Measurements from ENCODE around the gene EFHD2. TPM values are rescaled to one million over a fixed set of nuclear protein-coding genes. Genes with fewer than 3 reads are reported as not detected.

Gene EFHD2
- total RNA-seq, 4 donors from 2014 or later: 12.1 to 32.5 (median 20.4) TPM

DNA sequence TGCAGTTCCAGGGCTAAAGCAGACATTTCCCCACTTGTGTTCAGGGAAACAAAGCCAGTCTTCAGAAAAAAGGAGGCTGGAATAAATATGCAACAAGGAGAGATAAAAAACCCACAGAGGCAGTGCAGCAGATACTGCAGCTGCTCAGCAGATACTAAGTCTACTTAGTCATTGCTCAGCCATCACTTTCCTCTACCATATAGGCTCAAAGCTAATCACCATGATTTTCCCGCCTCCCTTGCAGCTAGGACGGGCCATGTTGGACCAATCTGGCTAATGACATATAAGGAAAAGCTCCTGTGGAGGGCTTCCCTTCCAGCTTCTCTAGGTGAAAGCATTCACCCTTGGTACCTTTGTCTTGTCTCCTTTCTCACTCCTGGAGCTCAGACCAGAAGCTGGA, 10.0 kb upstream of the EFHD2 start:
- Histone ChIP-seq H3K27me3 (no peaks in the 10 kb centered on the region), H3K36me3 (no peaks in the 10 kb centered on the region), H3K4me1 (no peaks in the 10 kb centered on the region), H3K9me3 (peaks cover 0 to 3% of the 10 kb centered on the region in 2 donors), H3K4me3 (no peak overlapping the region), H3K27ac (no peak overlapping the region)
- TF ChIP-seq, protein P1, sequence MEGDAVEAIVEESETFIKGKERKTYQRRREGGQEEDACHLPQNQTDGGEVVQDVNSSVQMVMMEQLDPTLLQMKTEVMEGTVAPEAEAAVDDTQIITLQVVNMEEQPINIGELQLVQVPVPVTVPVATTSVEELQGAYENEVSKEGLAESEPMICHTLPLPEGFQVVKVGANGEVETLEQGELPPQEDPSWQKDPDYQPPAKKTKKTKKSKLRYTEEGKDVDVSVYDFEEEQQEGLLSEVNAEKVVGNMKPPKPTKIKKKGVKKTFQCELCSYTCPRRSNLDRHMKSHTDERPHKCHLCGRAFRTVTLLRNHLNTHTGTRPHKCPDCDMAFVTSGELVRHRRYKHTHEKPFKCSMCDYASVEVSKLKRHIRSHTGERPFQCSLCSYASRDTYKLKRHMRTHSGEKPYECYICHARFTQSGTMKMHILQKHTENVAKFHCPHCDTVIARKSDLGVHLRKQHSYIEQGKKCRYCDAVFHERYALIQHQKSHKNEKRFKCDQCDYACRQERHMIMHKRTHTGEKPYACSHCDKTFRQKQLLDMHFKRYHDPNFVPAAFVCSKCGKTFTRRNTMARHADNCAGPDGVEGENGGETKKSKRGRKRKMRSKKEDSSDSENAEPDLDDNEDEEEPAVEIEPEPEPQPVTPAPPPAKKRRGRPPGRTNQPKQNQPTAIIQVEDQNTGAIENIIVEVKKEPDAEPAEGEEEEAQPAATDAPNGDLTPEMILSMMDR (IDR thresholded peaks at IDR 0.05): no peak
- no peak for TF ChIP-seq POLR2A (IDR thresholded peaks at IDR 0.05)
- intact Hi-C loops (cut with DNase I; ENCODE audit: low total_unique reads): no loop called here
- no peak for DNase-seq

DNA sequence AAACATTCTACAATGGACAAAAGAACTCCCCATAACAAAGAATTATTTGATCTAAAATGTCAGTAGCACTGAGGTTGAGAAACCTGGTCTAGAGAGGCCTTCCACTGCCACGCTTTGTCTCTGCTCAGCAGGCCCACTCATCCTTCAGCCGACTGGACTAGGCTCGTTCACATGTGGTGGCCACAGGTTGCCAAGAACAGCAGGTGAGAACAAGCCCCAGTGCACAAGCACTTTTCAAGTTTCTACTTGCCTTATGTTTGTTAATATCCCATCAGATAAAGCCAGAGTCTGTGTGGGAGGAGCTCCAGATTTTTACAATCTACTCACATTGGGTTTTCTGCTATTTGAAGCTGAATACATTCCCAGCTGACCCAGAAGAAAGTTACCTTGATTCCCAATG, 9.1 kb upstream of the EFHD2 start:
- no peaks in the 10 kb centered on the region for H3K27me3 ChIP-seq
- no peak for TF ChIP-seq POLR2A (IDR thresholded peaks at IDR 0.05)
- TF ChIP-seq, protein P1 (IDR thresholded peaks at IDR 0.05): no peak
- H3K36me3 ChIP-seq: no peaks in the 10 kb centered on the region
- no peak overlapping the region for H3K4me3 ChIP-seq
- H3K4me1 ChIP-seq: no peaks in the 10 kb centered on the region
- no peak for DNase-seq
- intact Hi-C loops (cut with DNase I; ENCODE audit: low total_unique reads): no loop called here
- H3K27ac ChIP-seq: no peak overlapping the region
- H3K9me3 ChIP-seq: peaks cover 0 to 3% of the 10 kb centered on the region in 2 donors

DNA sequence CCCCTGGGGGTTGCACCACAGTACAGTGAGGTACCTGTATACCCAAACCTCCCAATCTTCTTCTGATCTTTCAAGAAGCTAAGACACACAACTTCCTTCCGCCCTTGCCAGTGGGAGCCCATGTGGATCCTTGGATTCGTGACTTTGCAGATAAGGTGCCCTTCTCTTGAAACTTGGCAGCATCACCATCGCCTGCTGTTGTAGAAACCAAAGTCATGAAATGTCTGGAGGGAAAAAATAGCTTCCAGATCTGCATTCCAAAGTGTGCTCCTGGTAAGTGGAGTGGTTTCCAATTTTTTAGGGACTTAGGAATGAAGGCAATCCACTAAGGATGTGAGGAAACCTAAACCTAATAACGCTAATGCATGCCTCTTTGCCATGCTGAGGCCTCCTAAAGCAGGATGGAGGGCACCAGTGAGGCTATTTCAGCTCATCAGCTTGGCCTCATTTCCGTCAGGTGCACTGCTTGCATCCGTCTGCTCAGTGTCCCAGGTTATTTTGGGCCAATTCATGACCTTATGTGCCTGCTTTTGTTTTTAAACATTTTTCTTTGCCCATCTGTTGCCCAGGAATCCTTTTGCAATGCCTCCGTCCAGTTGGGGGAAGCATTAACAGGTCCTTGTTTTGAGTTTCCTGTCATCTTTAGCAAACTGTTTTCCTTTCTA, 8.2 kb upstream of the EFHD2 start:
- TF ChIP-seq, protein P1 (IDR thresholded peaks at IDR 0.05): no peak
- no peak for TF ChIP-seq POLR2A (IDR thresholded peaks at IDR 0.05)
- Histone ChIP-seq H3K9me3 (peaks cover 0 to 3% of the 10 kb centered on the region in 2 donors), H3K36me3 (no peaks in the 10 kb centered on the region), H3K27me3 (no peaks in the 10 kb centered on the region), H3K27ac (no peak overlapping the region), H3K4me1 (no peaks in the 10 kb centered on the region), H3K4me3 (no peak overlapping the region)
- intact Hi-C loops (cut with DNase I; ENCODE audit: low total_unique reads): no loop called here
- no peak for DNase-seq

DNA sequence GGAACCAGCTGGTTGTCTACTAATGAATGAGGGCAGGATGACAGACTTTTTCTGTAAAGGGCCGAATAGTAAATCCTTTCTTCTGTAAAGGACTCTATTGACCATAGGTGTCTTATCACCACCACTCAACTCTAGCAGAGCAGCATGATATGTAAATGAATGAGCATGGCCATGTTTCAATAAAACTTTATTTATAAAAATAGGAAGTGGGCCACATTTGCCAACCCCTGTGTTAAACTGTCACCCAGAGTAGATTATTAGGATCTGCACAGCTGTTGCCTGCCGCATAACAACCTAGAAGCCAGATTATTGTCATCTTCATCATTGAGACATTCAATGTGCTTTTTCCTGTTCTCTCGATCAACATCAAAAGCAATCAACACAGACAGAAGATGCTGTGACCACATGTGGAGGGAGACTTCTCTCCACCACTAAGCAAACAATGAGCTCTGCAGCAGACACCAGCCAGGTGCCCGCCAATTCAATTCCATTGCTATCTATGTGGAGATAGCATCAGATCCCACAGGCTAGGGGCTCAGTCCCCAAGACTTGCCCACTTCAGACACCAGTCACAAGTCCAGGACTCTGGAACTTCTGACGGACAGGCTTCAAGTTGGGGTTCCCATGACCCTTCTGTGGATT, 6.8 kb upstream of the EFHD2 start:
- H3K27ac ChIP-seq: no peak overlapping the region
- DNase-seq: no peak
- no peaks in the 10 kb centered on the region for H3K36me3 ChIP-seq
- H3K27me3 ChIP-seq: no peaks in the 10 kb centered on the region
- intact Hi-C loops (cut with DNase I; ENCODE audit: low total_unique reads): no loop called here
- H3K9me3 ChIP-seq: peaks cover 0 to 3% of the 10 kb centered on the region in 2 donors
- no peaks in the 10 kb centered on the region for H3K4me1 ChIP-seq
- TF ChIP-seq, protein P1 (IDR thresholded peaks at IDR 0.05): no peak
- TF ChIP-seq POLR2A (IDR thresholded peaks at IDR 0.05): no peak
- H3K4me3 ChIP-seq: no peak overlapping the region

DNA sequence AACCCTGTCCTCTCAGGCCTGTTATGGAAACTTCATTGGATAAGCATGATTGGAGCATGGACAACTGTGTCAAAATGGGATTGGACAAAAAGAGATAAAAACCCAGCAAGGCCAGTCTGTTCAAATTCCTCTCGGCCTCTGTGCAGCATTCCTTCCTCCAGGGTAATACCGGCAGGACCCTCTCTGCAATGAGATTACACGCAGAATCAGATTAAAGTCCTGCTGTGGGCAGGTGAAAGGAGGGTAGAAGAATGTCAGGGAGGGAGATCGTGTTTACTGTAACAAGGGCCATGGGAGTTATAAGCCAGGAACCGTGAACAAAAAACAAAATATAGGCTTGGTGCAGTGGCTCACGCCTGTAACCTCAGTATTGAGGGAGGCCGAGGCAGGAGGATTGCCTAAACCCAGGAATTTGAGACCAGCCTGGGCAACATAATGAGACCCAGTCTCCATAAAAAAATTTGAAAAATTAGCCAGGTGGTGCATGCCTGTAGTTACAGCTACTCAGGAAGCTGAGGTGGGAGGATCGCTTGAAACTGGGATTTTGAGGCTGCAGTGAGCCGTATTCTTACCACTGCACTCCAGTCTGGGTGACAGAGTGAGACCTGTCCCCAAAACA, 5.6 kb upstream of the EFHD2 start:
- no peaks in the 10 kb centered on the region for H3K4me1 ChIP-seq
- TF ChIP-seq, protein P1 (IDR thresholded peaks at IDR 0.05): no peak
- H3K9me3 ChIP-seq: peaks cover 0 to 3% of the 10 kb centered on the region in 2 donors
- no peak overlapping the region for H3K27ac ChIP-seq
- no peaks in the 10 kb centered on the region for H3K27me3 ChIP-seq
- DNase-seq: no peak
- no peaks in the 10 kb centered on the region for H3K36me3 ChIP-seq
- intact Hi-C loops (cut with DNase I; ENCODE audit: low total_unique reads): no loop called here
- H3K4me3 ChIP-seq: no peak overlapping the region
